Heart right ventricle (tissue), 16 donors: Measurements from ENCODE around the gene ATF4. TPM values are rescaled to one million over a fixed set of nuclear protein-coding genes. Genes with fewer than 3 reads are reported as not detected.

ENCODE experiments used
- ATAC-seq, 8 donors: fragments of 200-7000 bp; cut with Tn5 transposase; one replicate each; pipeline ENCODE4 v1.9.1; 2020; ENCODE audit warnings: mild to moderate bottlenecking in 8 of 8, moderate library complexity in 8 of 8, moderate number of reproducible peaks in 1 of 8
- DNase-seq, 2 donors: peaks; one replicate each; pipeline ENCODE4 v3.0.0-alpha.2; 2020
- H3K27ac ChIP-seq, 10 donors: fragments of 200-600 bp; sonication (generic) in 2 of 10; one replicate each; pipeline versions ENCODE4 v1.5.0 to v1.8.0; 2020 to 2022; ENCODE audit warnings: mild to moderate bottlenecking in 3 of 10
- H3K27me3 ChIP-seq, 7 donors: fragments of 200-600 bp; one replicate each; pipeline ENCODE4 v1.8.0; 2021 to 2022; ENCODE audit warnings: mild to moderate bottlenecking in 2 of 7
- H3K36me3 ChIP-seq, 9 donors: fragments of 200-600 bp; sonication (generic) in 1 of 9; one replicate each; pipeline versions ENCODE4 v1.5.0 to v1.8.0; 2020 to 2022; ENCODE audit warnings: mild to moderate bottlenecking in 2 of 9
- H3K4me1 ChIP-seq, 9 donors: fragments of 200-600 bp; sonication (generic) in 1 of 9; one replicate each; pipeline versions ENCODE4 v1.5.0 to v1.8.0; 2020 to 2022; ENCODE audit warnings: mild to moderate bottlenecking in 4 of 9
- H3K4me3 ChIP-seq, 10 donors: fragments of 200-600 bp; sonication (generic) in 2 of 10; one replicate each; pipeline versions ENCODE4 v1.5.0 to v1.8.0; 2020 to 2022; ENCODE audit warnings: mild to moderate bottlenecking in 7 of 10, moderate library complexity in 2 of 10
- H3K9me3 ChIP-seq, 11 donors: fragments of 200-600 bp in 10 of 11; sonication (generic) in 2 of 11; one replicate each; pipeline versions ENCODE4 v1.5.0 to v1.8.0; 2013 to 2022; ENCODE audit warnings: mild to moderate bottlenecking in 2 of 11, control low read depth in 1 of 11, moderate library complexity in 1 of 11
- CTCF ChIP-seq, 9 donors: fragments of 200-600 bp; sonication (generic) in 2 of 9; IDR thresholded peaks; one replicate each; pipeline versions ENCODE4 v1.5.0 to v1.8.0; 2021 to 2022; ENCODE audit warnings: antibody characterized with exemption in 9 of 9, mild to moderate bottlenecking in 5 of 9, moderate library complexity in 1 of 9
- WGBS, 2 donors: extraction: QIAGEN DNeasy Blood & Tissue Kit; methylation state at CpG; one replicate each; pipeline ENCODE4 v1.1.7; 2013; ENCODE audit warnings: inconsistent platforms in 1 of 2; 5-methylcytosine and 5-hydroxymethylcytosine counted together
- intact Hi-C, 10 donors: fragments of 100-400 bp; cut with DNase I; formaldehyde crosslinking; loops; one replicate each; pipeline versions ENCODE4 v1.11.1 to v1.14.2; 2022
- polyA plus RNA-seq, 2 donors: library from polyadenylated mRNA; stranded (reverse); fragments of 200-250 nt; gene quantifications; one replicate each; pipeline ENCODE4 v1.2.3, GENCODE V29; 2013
- total RNA-seq, 10 donors: library from RNA; stranded (reverse); fragmentation: NEBNext Ultra II Directional in 3 of 10; extraction: Animal tissue kit (Norgen Biotek cat#: 25700) in 3 of 10; gene quantifications; one replicate each; pipeline versions ENCODE4 v1.2.1 to v1.2.4, GENCODE V29; 2021 to 2023
- donor health status: Arrhythmogenic right ventricular cardiomyopathy.
- donor health status: ischemic (EF 13 %, LVEDD 7.1; RV severe dilation, severe dysfunction).
- donor health status: healthy with polysubstance abuse.
- donor health status: DM: no; HTN: yes; CAD: no.
- donor health status: DM: no; HTN: no; CAD: no.
- donor health status: ischemic (EF 25% LVEDD 6.9; RV normal size, moderate dysfunction).
- donor health status: ischemic (EF 25% LVEDD 5.7; RV mildly dilated, moderate dysfunction).
- donor health status: healthy.
- donor health status: DM: yes; HTN: yes; CAD: no.
- donor health status: Ischemic cardiomyopathy.
- donor health status: ischemic (EF 35%, LVEDD 5.7; RV mildly dilated, moderate dysfunction).
- donor health status: nonischemic (EF 11% LVEDD 7.7; RV severe dilation, severe dysfunction).
- donor health status: DM: yes; HTN: yes; CAD: no.
- donor health status: PGD.
- donor health status: ischemic (EF 29% LVEDD 5.4; RV normal size, mild dysfunction).
- donor health status: nonischemic (EF 23%, LVEDD 6.1; RV moderate dilation, normal function).

The ATF4 gene
- total and polyA plus RNA-seq, 12 donors = 95.2 to 637 (median 161) TPM

- WGBS, 2 donors = 84% methylated on average over 17 of the region's 17 CpGs
- H3K27me3 ChIP-seq = no peaks in the 10 kb centered on the region
- peak overlapping the region in 1 of 10 donors; percentile 2 for H3K27ac ChIP-seq
- H3K36me3 ChIP-seq = peaks cover 0 to 16% (median 0%) of the 10 kb centered on the region in 9 donors
- H3K4me1 ChIP-seq = peaks cover 0 to 25% (median 4%) of the 10 kb centered on the region in 9 donors
- intact Hi-C loops = loop anchor here in 6 of 10 donors (5.0 to 10.0 kb wide), 4 partner anchors 38 to 55 kb away; partner anchors contain the start of gene RPS19BP1 (in 2 of the 6)
- TF ChIP-seq CTCF (IDR thresholded peaks at IDR 0.05) = no peak
- no peaks in the 10 kb centered on the region for H3K9me3 ChIP-seq
- peak in 1 of 8 donors; percentile 14 for ATAC-seq
- no peak overlapping the region for H3K4me3 ChIP-seq
- no peak for DNase-seq
Observed at GRCh38 chr22:39489094-39490068, 31.0 kb upstream of the ATF4 start.

- no peaks in the 10 kb centered on the region for H3K27me3 ChIP-seq
- DNase-seq (peak; percentile 74 to 81), ATAC-seq (peak; percentile 85 to 92 (median 88))
- intact Hi-C loops = loop anchor here in 6 of 10 donors (5.0 to 10.0 kb wide), 4 partner anchors 37 to 55 kb away; partner anchors contain the start of gene RPS19BP1 (in 2 of the 6)
- H3K36me3 ChIP-seq = peaks cover 0 to 16% (median 0%) of the 10 kb centered on the region in 9 donors
- no peak overlapping the region for H3K4me3 ChIP-seq
- H3K9me3 ChIP-seq = no peaks in the 10 kb centered on the region
- WGBS, 2 donors = 43 to 44% methylated on average over 13 of the region's 13 CpGs
- peak overlapping the region in 1 of 10 donors; percentile 2 for H3K27ac ChIP-seq
- H3K4me1 ChIP-seq = peaks cover 0 to 31% (median 4%) of the 10 kb centered on the region in 9 donors
- TF ChIP-seq CTCF (IDR thresholded peaks at IDR 0.05) = no peak
Observed at GRCh38 chr22:39490135-39490798, 30.1 kb upstream of the ATF4 start.

GRCh38 chr22:39490966-39491680, 29.2 kb upstream of the ATF4 start:
- Histone ChIP-seq H3K27me3 (no peaks in the 10 kb centered on the region), H3K9me3 (no peaks in the 10 kb centered on the region), H3K27ac (no peak overlapping the region), H3K4me1 (peaks cover 0 to 34% (median 4%) of the 10 kb centered on the region in 9 donors), H3K36me3 (peaks cover 0 to 16% (median 0%) of the 10 kb centered on the region in 9 donors), H3K4me3 (no peak overlapping the region)
- intact Hi-C loops = loop anchor here in 6 of 10 donors (5.0 to 10.0 kb wide), 4 partner anchors 36 to 56 kb away; partner anchors contain the start of gene RPS19BP1 (in 2 of the 6)
- WGBS, 2 donors = 81% methylated on average over 9 of the region's 9 CpGs
- ATAC-seq (no peak), DNase-seq (no peak)
- TF ChIP-seq CTCF (IDR thresholded peaks at IDR 0.05) = no peak
